HG03066 (cell line): Measurements from ENCODE around the gene ADAM22.
A peak's percentile ranks its signal among the peaks of the same experiment; 100 is the strongest.

Experiments
- ATAC-seq: cut with Tn5 transposase; IDR thresholded peaks from one replicate; pipeline ENCODE4 v1.9.1; 2021; ENCODE audit warnings: low read depth; ENCODE audit not compliant: unreplicated experiment

Gene ADAM22

DNA sequence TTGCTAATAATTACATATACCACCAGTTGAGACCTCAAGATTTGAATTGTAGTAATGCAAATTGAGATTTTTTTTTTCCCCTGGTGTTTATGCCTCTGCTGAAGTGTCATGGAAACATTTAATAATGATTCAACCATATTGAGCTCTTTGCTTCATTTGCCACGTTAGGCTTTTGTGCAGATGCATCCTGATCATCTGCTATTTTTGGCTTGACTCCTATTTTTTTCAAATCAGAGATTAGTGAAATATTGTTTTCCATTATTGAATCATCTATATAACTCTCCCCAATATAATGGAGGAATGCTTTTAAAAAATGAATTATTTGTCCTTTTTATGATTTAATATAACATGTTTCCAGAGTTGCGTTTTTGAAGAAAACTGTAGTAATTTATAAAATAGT is 170.7 kb downstream of the ADAM22 start:
- no peak for ATAC-seq

GRCh38 chr7:88105231-88105630 is 171.2 kb downstream of the ADAM22 start:
- ATAC-seq, result no peak

DNA sequence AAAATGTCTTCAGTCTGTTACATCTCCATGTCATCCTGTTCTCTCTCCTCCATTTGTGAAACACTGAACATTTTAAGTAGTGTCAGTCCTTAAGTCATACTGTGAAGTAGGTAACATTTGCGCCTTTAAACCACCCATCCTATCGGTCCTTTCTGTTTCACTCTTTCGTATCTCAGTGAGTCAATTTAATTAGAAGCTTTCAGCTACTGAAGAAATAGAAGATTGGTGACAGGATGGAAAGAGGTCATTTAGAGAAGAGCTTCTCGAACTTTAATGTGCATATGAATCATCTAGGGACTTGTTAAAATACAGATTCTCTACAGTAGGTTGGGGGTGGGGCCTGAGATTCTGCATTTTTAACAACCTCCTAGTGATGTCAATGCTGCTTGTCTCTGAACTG is 172.4 kb downstream of the ADAM22 start:
- ATAC-seq, result no peak

GRCh38 chr7:88109612-88110011 is 175.6 kb downstream of the ADAM22 start:
- ATAC-seq, result no peak

DNA sequence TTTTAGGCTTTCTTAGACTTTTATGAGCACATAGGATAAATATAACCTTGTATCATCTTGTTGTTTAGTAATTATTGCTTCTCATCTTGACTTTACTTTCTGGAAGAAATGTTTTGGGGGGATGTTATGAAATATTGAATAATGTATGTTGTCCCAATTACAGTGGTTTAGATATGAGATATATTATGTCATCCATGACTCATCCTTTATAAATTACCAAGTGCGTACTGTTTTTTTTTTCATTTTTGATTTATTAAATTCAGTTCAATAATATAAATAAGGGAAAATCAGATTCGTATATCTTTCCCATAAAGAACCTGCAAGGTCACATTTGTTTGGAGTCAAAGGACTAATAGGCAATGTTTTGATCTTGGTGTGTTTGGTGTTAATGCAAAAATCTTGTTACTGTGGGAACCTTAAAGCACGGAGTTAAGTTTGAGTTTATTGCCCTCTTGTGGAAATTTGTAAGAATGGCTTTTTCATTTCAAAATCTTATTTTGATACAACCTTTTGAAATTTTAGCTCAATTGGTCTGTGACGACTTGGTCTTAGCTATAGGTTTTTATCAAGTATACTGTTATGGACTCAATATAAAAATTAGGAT is 177.2 kb downstream of the ADAM22 start:
- no peak for ATAC-seq

DNA sequence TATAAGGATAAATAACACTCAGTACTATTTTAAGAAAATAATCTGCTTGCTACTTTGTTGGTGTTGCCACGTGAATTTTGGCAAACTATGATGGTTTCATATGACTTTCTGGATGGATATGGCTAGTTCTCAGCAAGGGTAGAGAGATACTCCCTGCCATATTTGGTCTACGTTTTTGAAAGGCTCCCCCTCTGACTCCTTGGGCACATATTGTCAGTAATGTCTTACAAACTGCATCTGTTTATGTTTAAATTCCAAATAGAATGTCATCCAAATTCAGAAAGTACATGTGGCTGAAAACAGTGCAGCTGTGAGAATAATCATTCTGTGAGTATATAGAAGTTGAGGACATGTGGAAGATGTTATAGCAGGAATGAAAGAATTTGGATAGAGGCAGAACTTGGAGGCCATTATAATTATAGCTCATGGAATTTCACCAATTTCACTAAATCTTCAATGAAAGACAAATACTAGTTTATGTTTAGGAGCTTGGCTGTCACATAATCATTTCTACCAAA is 178.0 kb downstream of the ADAM22 start:
- ATAC-seq, result no peak

DNA sequence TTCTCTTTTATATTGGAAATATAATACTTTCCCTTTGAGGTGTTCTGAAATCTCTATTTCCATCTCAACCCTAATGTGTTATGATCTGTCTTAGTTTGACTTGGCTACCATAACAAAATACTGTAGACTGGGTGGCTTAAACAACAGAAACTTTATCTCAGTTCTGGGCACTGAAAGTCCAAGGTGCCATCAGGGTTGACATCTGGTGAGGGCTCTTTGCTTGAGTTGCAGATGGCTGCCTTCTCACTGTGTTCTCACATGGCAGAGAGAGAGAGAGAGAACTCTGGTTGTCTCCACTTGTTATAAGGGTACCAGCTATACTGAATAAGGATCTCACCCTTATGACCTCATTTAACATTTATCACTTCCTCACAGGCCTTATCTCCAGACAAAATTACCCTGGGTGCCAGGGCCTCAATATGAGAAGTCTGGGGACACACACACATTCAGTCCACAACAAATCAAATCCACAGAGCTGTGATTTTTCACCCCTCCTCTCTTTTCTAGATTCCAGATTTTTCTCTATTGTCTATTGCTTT is 181.3 kb downstream of the ADAM22 start:
- no peak for ATAC-seq

GRCh38 chr7:88115816-88116215 is 181.8 kb downstream of the ADAM22 start:
- ATAC-seq, result no peak

GRCh38 chr7:88116235-88116795 is 182.3 kb downstream of the ADAM22 start:
- ATAC-seq, result no peak

GRCh38 chr7:88117325-88117724 is 183.3 kb downstream of the ADAM22 start:
- no peak for ATAC-seq

DNA sequence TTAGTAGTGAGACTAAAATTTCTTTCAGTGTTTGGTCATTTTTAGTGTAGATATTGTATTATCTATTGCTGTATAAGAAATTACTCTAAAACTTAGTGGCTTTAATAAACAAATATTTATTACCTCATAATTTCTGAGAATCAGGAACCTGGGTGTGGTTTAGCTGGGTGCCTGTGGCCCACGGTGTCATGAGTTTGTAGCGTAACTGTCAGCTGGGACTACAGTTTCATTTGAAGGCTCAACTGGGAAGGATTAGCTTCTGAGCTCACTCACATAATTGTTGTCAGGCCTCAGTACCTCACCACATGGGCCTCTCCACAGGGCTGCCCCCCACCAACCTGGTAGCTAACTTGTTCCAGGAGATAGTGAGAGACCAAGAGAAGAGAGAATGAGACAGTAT is 187.3 kb downstream of the ADAM22 start:
- no peak for ATAC-seq

DNA sequence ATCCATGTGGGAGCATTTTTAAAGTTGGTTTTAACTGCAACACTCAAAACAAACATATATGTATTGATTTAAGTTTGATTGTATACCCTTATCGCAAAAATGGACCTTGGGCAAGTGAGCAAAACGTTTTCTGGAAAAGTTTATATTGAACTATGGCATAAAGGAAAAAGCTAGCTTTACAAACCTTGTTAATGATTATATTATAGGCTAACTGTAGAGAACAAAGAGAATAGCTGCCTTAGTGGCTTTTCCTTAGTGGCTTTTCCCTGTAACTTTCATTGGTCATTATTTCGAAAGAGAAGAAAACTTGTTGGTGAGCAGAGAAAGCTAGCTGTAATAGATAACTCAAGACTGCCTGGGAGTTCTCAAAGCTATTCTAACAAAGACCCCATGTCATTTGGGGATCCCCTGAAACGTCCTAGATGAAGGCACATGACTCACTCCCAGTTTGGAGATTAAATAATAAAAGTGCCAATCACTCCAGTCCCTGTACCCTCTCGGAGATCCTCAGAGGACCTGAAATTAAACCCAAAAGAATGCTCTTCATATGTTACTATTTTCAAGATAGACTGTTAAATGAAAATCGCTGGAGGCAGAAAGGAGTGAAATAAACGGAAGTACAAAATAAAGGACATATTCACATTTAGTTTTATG is 193.7 kb downstream of the ADAM22 start:
- ATAC-seq, result no peak

DNA sequence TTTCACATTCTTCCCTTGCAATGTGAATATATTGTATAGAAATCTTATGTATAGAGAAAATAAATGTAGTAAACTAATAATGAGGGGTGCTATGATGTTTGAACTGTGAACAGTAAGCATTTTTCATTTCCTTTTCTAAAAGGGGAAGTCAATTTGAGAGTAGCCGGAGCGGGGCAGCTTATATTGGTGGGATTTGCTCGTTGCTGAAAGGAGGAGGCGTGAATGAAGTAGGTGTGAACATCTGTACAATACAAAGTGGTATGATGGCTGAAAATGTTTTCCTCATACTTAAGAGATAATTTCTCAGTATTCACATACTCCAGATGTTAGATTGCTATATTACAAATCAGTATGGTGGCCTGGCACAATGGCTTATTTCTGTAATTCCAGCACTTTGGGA is 198.7 kb downstream of the ADAM22 start:
- peak; percentile 89 for ATAC-seq

GRCh38 chr7:88140947-88141346 is 206.9 kb downstream of the ADAM22 start:
- no peak for ATAC-seq

GRCh38 chr7:88141479-88141878 is 207.4 kb downstream of the ADAM22 start:
- ATAC-seq, result no peak

- no peak for ATAC-seq
These were observed 207.9 kb downstream of the ADAM22 start for GRCh38 chr7:88141953-88142352.

GRCh38 chr7:88146616-88147015 is 212.6 kb downstream of the ADAM22 start:
- ATAC-seq, result no peak

DNA sequence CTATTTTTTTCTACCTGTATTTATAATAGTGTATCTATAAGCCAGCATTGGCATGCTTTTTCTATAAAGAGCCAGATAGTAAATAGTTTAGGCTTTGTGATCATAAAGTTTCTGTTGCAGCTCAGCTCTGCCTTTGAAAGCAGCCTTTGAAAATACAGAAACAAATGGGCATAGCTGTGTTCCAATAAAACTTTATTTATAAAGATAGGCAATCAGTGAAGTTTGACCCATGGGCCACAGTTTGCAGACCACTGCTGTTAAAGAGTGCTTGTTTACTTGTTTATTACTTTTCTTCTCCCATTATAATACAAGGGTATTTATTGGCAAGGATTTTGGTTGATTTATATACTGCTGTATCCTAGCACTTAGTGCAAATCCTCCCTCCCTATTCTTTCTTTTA is 213.3 kb downstream of the ADAM22 start:
- no peak for ATAC-seq

GRCh38 chr7:88147949-88148348 is 213.9 kb downstream of the ADAM22 start:
- ATAC-seq, result no peak

DNA sequence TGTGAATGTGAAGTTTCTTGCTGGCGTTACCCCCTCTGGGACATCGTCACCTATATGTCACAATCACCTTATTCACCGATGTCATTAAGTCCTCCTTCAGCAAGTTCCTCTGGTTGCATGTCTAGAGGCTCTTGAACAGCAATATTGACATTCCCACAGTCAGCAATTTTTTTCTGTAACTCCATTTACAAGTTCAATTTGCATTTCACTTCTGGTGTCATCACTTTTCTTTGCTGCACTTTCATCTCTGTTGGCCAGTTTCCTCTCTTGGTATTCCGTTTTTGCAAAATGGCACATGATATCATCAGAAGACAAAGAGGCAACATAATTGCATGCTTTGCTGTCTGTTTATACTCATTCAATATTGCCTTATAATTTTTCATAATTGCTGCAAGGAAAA is 216.0 kb downstream of the ADAM22 start:
- no peak for ATAC-seq

DNA sequence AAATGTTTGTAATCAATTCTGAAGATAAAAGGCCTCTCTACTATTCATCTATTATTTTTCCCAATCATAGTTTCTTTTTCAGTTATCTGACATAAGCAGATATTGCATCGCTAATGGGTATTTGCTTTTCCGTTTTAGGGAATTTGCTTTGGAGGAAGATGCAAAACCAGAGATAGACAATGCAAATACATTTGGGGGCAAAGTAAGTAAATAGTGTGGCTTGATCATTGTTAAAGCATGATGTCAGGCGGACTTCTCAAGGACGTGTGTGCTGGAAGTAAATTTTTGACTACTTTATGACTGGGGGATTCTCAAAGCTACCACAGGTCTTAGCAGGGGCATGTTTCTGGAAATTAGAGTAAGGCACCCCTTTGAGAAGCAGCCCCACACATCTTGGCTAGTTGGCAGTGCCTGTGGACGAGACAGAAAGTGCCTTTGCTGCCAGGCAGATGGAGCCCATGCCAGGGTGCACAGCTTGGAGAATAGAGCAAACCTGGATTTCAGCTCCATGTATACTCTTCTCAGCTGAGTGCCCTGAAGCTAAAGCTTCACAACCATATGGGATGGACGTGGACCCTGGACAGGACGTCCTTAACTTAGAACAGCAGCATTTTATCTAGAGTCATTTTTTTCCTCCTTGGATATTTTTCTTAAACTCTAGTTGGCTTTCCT is 217.2 kb downstream of the ADAM22 start:
- no peak for ATAC-seq
